ENCODE results near the gene CD99. TPM values are rescaled to one million over a fixed set of nuclear protein-coding genes. Genes with fewer than 3 reads are reported as not detected.

The CD99 gene
- polyA plus RNA-seq, 3 donors, result 159 to 217 (median 184) TPM

- no peak overlapping the region for H3K4me3 Mint-ChIP-seq
- Histone ChIP-seq H2AFZ (ENCODE audit: insufficient read depth, low read depth, low read length, poor library complexity, severe bottlenecking) (no peak overlapping the region), H3K36me3 (replicated peaks in 1 of 2; ENCODE audit: control insufficient read depth in 1 of 2, insufficient read depth in 2 of 2, low read length in 2 of 2) (peaks cover 37 to 66% of the 10 kb centered on the region in 2 donors), H3K9ac (ENCODE audit: insufficient read depth, low read length, poor library complexity, severe bottlenecking) (peak overlapping the region; percentile 12), H3K79me2 (ENCODE audit: insufficient read depth, low read length) (no peaks in the 10 kb centered on the region), H4K20me1 (ENCODE audit: insufficient read depth, low read length) (no peaks in the 10 kb centered on the region), H3K4me3 (replicated peaks in 1 of 3; ENCODE audit: low read depth in 2 of 3, low read length in 3 of 3) (no peak overlapping the region), H3K4me2 (replicated peaks; ENCODE audit: extremely low read depth, low read length, poor library complexity, severe bottlenecking) (no peak overlapping the region), H3K4me1 (ENCODE audit: control insufficient read depth in 1 of 2, insufficient read depth in 2 of 2, low read length in 2 of 2) (no peaks in the 10 kb centered on the region), H3K9me3 (replicated peaks in 1 of 2; ENCODE audit: control insufficient read depth in 1 of 2, insufficient read depth in 1 of 2, low read length in 2 of 2) (peaks cover 0 to 3% of the 10 kb centered on the region in 2 donors), H3K27ac (ENCODE audit: low read depth in 1 of 2, low read length in 2 of 2) (no peak overlapping the region), H3K27me3 (ENCODE audit: control insufficient read depth in 2 of 2, insufficient read depth in 2 of 2, low read length in 2 of 2) (no peaks in the 10 kb centered on the region)
- no peak for TF ChIP-seq CTCF (IDR thresholded peaks at IDR 0.05)
- peaks cover 4% of the 10 kb centered on the region for H3K4me1 Mint-ChIP-seq
- DNase-seq, result no peak
- peak overlapping the region in 5 of 7 donors; percentile 30 to 73 (median 47) for H3K27ac Mint-ChIP-seq
- peaks cover 69 to 88% of the 10 kb centered on the region in 2 donors for H3K36me3 Mint-ChIP-seq
- intact Hi-C loops (cut with micrococcal nuclease), result loop anchor here in 1 of 2 donors (10.0 kb wide), 1 partner anchor 87 kb away; no protein-coding TSS in a partner anchor
- peaks cover 1 to 3% (median 2%) of the 10 kb centered on the region in 3 donors for H3K27me3 Mint-ChIP-seq (ENCODE audit: low read depth in 3 of 3)
- 9% methylated on average over 6 of the region's 9 CpGs for WGBS (ENCODE audit: insufficient coverage)
- peaks cover 2 to 13% (median 3%) of the 10 kb centered on the region in 7 donors for H3K9me3 Mint-ChIP-seq
Measured at GRCh38 chrX:2732076-2732475, 41.0 kb downstream of the CD99 start.

- no peak overlapping the region for H3K4me3 Mint-ChIP-seq
- Histone ChIP-seq H2AFZ (ENCODE audit: insufficient read depth, low read depth, low read length, poor library complexity, severe bottlenecking) (no peak overlapping the region), H3K27ac (ENCODE audit: low read depth in 1 of 2, low read length in 2 of 2) (peak overlapping the region in 1 of 2 donors; percentile 25), H3K4me1 (ENCODE audit: control insufficient read depth in 1 of 2, insufficient read depth in 2 of 2, low read length in 2 of 2) (no peaks in the 10 kb centered on the region), H3K27me3 (ENCODE audit: control insufficient read depth in 2 of 2, insufficient read depth in 2 of 2, low read length in 2 of 2) (no peaks in the 10 kb centered on the region), H3K79me2 (ENCODE audit: insufficient read depth, low read length) (no peaks in the 10 kb centered on the region), H3K36me3 (replicated peaks in 1 of 2; ENCODE audit: control insufficient read depth in 1 of 2, insufficient read depth in 2 of 2, low read length in 2 of 2) (peaks cover 35 to 62% of the 10 kb centered on the region in 2 donors), H3K9me3 (replicated peaks in 1 of 2; ENCODE audit: control insufficient read depth in 1 of 2, insufficient read depth in 1 of 2, low read length in 2 of 2) (peaks cover 0 to 3% of the 10 kb centered on the region in 2 donors), H3K9ac (ENCODE audit: insufficient read depth, low read length, poor library complexity, severe bottlenecking) (no peak overlapping the region), H4K20me1 (ENCODE audit: insufficient read depth, low read length) (no peaks in the 10 kb centered on the region), H3K4me2 (replicated peaks; ENCODE audit: extremely low read depth, low read length, poor library complexity, severe bottlenecking) (no peak overlapping the region), H3K4me3 (replicated peaks in 1 of 3; ENCODE audit: low read depth in 2 of 3, low read length in 3 of 3) (no peak overlapping the region)
- H3K36me3 Mint-ChIP-seq, result peaks cover 64 to 85% of the 10 kb centered on the region in 2 donors
- no peak for TF ChIP-seq CTCF (IDR thresholded peaks at IDR 0.05)
- no peak for DNase-seq
- peaks cover 2 to 13% (median 3%) of the 10 kb centered on the region in 7 donors for H3K9me3 Mint-ChIP-seq
- peak overlapping the region in 3 of 7 donors; percentile 23 to 61 (median 49) for H3K27ac Mint-ChIP-seq
- peaks cover 1 to 3% (median 2%) of the 10 kb centered on the region in 3 donors for H3K27me3 Mint-ChIP-seq (ENCODE audit: low read depth in 3 of 3)
- intact Hi-C loops (cut with micrococcal nuclease), result loop anchor here in 1 of 2 donors (10.0 kb wide), 1 partner anchor 88 kb away; no protein-coding TSS in a partner anchor
- peaks cover 4% of the 10 kb centered on the region for H3K4me1 Mint-ChIP-seq
Measured at GRCh38 chrX:2732649-2733048, 41.6 kb downstream of the CD99 start.

Data from CD14-positive monocyte (primary cell).